Kidney (tissue), 14 donors: ENCODE measurements around the gene SLC66A3. TPM values are rescaled to one million over a fixed set of nuclear protein-coding genes. Genes with fewer than 3 reads are reported as not detected.
"Not testable (repeated sequence)": the region's sequence is repeated elsewhere in the genome, so short reads cannot be mapped to it uniquely, and the experiment has no call there.

Source experiments
- DNase-seq, 5 donors: peaks; one replicate each; pipeline ENCODE4 v3.0.0-alpha.2; 2013 to 2020
- FAIRE-seq: peaks from 2 replicates; lab custom pipeline; 2012; peaks lifted over from hg19 to GRCh38; lab: Jason Lieb, UNC
- H3K27ac ChIP-seq, 2 donors: one replicate each; pipeline ENCODE4 v1.7.0; 2013; ENCODE audit warnings: low read depth in 2 of 2, low read length in 2 of 2, inconsistent platforms in 1 of 2
- H3K27me3 ChIP-seq: one replicate; pipeline ENCODE4 v1.7.1; 2013; ENCODE audit warnings: low read length, inconsistent platforms; ENCODE audit not compliant: control insufficient read depth, insufficient read depth
- H3K36me3 ChIP-seq, 3 donors: one replicate each; pipeline versions ENCODE4 v1.7.0 to v1.7.1; 2013; ENCODE audit warnings: low read length in 3 of 3, control low read depth in 1 of 3, inconsistent platforms in 1 of 3; ENCODE audit not compliant: insufficient read depth in 3 of 3, control insufficient read depth in 2 of 3
- H3K4me1 ChIP-seq, 3 donors: one replicate each; pipeline versions ENCODE4 v1.7.0 to v1.7.1; 2013; ENCODE audit warnings: low read length in 3 of 3, inconsistent platforms in 1 of 3, low read depth in 1 of 3; ENCODE audit not compliant: control insufficient read depth in 2 of 3, insufficient read depth in 2 of 3
- H3K4me3 ChIP-seq, 3 donors: one replicate each; pipeline versions ENCODE4 v1.7.0 to v1.8.1; 2013; ENCODE audit warnings: low read length in 3 of 3, control low read depth in 1 of 3, inconsistent platforms in 1 of 3
- H3K9ac ChIP-seq, 3 donors: one replicate each; pipeline versions ENCODE4 v1.7.0 to v1.7.1; 2013; ENCODE audit warnings: low read length in 3 of 3, control low read depth in 1 of 3, inconsistent platforms in 1 of 3
- H3K9me3 ChIP-seq, 3 donors: one replicate each; pipeline versions ENCODE4 v1.7.0 to v1.7.1; 2013; ENCODE audit warnings: low read length in 3 of 3, control low read depth in 1 of 3, inconsistent platforms in 1 of 3; ENCODE audit not compliant: control insufficient read depth in 2 of 3, insufficient read depth in 1 of 3
- intact Hi-C: fragments of 100-400 bp; cut with DNase I; formaldehyde crosslinking; loops from one replicate; pipeline ENCODE4 v1.11.1; 2022
- polyA plus RNA-seq: library from polyadenylated mRNA; stranded (reverse); fragments of 350-450 nt; fragmentation: Illumina TruSeq; extraction: RNeasy Lipid Tissue Mini Kit (QIAGEN cat#74804); gene quantifications from one replicate; pipeline ENCODE4 v1.2.3, GENCODE V29; 2014; ENCODE audit warnings: low read depth, low replicate concordance; ENCODE audit not compliant: insufficient read depth
- total RNA-seq: library from RNA; stranded (reverse); fragmentation: NEBNext Ultra II Directional; extraction: Animal tissue kit (Norgen Biotek cat#: 25700); gene quantifications from one replicate; pipeline ENCODE4 v1.2.1, GENCODE V29; 2021
- TF ChIP-seq, protein P1 (sequence below): IDR thresholded peaks from 3 replicates; pipeline ENCODE4 v1.5.1; 2012; ENCODE audit warnings: mild to moderate bottlenecking, moderate library complexity, borderline replicate concordance; ENCODE audit not compliant: insufficient read depth; ENCODE audit errors: extremely low read depth
- donor health status: control.
- donor health status: control.
- donor health status: control.
- donor health status: control.
- donor health status: control.
- donor health status: DM: yes; HTN: yes; CAD: no.
- donor health status: Normal renal cell carcinoma (clear cell type).

Gene SLC66A3
- total and polyA plus RNA-seq, 2 donors from 2014 or later: 28.4 to 33.0 TPM

GRCh38 chr2:11161747-11162146 is 6.5 kb downstream of the SLC66A3 start:
- Histone ChIP-seq H3K9me3 (no peaks in the 10 kb centered on the region), H3K4me1 (peaks cover 0 to 3% (median 0%) of the 10 kb centered on the region in 3 donors), H3K9ac (no peak overlapping the region), H3K36me3 (no peaks in the 10 kb centered on the region), H3K27ac (no peak overlapping the region), H3K4me3 (no peak overlapping the region), H3K27me3 (no peaks in the 10 kb centered on the region)
- no peak for DNase-seq
- FAIRE-seq: no peak
- intact Hi-C loops: no loop called here
- TF ChIP-seq, protein P1, sequence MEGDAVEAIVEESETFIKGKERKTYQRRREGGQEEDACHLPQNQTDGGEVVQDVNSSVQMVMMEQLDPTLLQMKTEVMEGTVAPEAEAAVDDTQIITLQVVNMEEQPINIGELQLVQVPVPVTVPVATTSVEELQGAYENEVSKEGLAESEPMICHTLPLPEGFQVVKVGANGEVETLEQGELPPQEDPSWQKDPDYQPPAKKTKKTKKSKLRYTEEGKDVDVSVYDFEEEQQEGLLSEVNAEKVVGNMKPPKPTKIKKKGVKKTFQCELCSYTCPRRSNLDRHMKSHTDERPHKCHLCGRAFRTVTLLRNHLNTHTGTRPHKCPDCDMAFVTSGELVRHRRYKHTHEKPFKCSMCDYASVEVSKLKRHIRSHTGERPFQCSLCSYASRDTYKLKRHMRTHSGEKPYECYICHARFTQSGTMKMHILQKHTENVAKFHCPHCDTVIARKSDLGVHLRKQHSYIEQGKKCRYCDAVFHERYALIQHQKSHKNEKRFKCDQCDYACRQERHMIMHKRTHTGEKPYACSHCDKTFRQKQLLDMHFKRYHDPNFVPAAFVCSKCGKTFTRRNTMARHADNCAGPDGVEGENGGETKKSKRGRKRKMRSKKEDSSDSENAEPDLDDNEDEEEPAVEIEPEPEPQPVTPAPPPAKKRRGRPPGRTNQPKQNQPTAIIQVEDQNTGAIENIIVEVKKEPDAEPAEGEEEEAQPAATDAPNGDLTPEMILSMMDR: no peak

DNA sequence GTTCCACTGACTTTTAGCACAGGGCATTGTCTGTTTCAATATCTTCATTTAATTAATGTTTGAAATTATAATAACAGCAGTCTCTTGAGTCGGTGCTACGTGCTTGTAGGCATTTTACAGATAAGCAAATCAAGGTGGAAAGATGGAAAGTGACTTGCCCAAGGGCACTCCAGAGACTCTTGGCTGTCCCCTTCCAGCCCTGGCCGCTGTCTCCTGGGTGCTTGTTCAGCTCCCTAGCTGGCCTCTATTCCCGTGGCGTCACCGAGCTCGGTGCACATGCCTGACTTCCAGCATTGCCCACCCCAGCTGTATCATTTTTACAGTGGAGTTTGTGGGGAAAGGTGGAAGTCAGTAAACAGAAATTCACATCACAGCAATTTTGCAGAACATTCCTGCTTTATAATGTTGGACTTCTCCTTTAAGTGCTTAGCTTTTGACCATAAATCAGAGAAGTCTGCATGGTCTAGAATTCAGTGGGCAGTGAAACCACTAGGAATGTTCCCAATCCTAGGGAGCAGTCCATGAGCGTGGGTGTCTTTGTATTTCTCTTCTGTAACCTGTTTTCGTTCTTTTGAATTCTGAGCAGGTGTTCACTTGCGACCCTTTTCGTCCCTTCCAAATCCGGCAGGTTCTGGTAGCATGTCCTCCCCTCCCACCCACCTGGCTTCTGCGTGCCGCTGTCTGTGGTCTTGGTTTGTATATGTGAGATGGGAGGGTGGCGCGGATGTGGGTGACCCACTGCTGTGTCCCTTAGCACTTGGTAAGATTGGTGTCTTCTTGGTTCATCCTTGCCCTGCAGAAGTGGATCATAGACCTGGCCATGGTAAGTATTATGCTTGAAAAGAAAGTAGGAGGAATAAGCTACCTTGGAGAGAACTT is 8.4 kb downstream of the SLC66A3 start:
- DNase-seq (no peak), FAIRE-seq (no peak)
- intact Hi-C loops: no loop called here

GRCh38 chr2:11165046-11165445 is 9.8 kb downstream of the SLC66A3 start:
- FAIRE-seq, DNase-seq, H3K4me3 ChIP-seq, H3K27ac ChIP-seq, H3K4me1 ChIP-seq, H3K36me3 ChIP-seq, H3K9me3 ChIP-seq, intact Hi-C loops, H3K27me3 ChIP-seq, H3K9ac ChIP-seq: not testable (repeated sequence)

More for the DNA sequence above, 8.4 kb downstream of the SLC66A3 start:
- Histone ChIP-seq H3K36me3 (no peaks in the 10 kb centered on the region), H3K9ac (no peak overlapping the region), H3K27ac (no peak overlapping the region), H3K27me3 (no peaks in the 10 kb centered on the region), H3K9me3 (no peaks in the 10 kb centered on the region), H3K4me3 (no peak overlapping the region), H3K4me1 (no peaks in the 10 kb centered on the region)
- TF ChIP-seq, protein P1: no peak

DNA sequence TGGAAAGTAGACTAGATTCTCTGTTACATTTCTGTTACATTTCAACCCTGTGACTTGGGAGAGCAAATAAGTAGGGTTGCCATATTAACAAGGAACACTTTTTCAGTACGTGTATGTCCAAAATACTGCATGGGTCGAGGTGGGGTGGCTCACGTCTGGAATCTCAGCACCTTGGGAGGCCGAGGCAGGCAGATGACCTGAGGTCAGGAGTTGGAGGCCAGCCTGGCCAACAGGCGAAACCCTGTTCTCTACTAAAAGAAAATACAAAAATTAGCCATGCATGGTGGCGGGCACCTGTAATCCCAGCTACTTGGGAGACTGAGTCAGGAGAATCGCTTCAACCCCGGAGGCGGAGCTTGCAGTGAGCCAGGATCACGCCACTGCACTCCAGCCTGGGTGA is 11.2 kb downstream of the SLC66A3 start:
- FAIRE-seq: no peak
- intact Hi-C loops: no loop called here
- Histone ChIP-seq H3K4me1 (no peaks in the 10 kb centered on the region), H3K9me3 (no peaks in the 10 kb centered on the region), H3K27ac (no peak overlapping the region), H3K9ac (no peak overlapping the region), H3K36me3 (no peaks in the 10 kb centered on the region), H3K27me3 (no peaks in the 10 kb centered on the region), H3K4me3 (no peak overlapping the region)
- no peak for DNase-seq
- TF ChIP-seq, protein P1: no peak
